OCI-LY3 (cell line): ENCODE results near the gene BAIAP3.

ENCODE experiments used
- EZH2phosphoT487 ChIP-seq: fragments of 200-600 bp; shearing (Covaris generic); IDR thresholded peaks from 2 replicates; pipeline ENCODE4 v1.6.1; 2018; ENCODE audit warnings: antibody characterized with exemption, mixed run types, low read depth
- TF ChIP-seq, protein P1 (sequence below): fragments of 200-600, 300-600 bp; sonication (generic); IDR thresholded peaks from 2 replicates; pipeline ENCODE4 v1.5.1; 2014; ENCODE audit warnings: antibody characterized with exemption, low read length, low read depth

DNA sequence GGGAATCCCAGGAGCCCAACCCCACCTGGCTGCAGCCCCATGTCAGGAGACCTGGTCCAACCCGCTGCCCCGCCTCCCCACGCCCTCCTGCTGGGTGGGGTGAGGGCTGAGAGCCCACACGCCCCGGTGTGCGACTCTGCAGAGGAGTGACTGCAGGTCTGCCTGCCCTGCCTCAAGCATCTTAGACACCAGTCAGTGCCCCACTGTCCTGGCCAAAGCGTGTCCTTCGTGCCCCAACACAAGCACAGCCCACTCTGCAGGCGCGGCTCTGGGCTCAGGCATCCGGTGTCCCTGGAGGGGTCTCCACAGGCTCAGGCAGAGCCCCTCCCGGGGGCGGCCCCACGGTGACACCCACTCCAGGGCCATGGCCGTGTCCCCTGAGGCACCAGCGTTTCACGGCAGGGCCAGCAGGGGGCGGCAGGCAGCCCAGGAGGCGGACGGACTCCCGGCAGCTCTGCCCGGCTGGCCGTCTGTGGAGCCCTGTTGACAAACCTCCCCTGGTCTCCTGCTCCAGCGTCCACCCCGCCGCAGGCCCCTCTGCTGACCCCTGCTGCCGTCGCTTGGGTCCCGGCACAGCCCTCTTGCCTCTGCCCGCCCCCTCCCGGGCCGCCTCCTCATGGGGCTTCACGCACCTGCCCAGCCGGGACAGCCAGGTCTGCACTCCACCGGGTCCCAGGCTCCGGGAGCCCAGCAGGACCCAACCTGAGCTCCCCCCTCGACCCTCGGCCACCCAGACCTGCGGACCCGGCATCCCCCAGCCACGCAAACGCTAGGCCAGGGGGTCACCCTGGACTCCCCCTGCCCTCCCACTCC lies 32.6 kb upstream of the BAIAP3 start:
- TF ChIP-seq EZH2phosphoT487 = no peak
- TF ChIP-seq, protein P1, sequence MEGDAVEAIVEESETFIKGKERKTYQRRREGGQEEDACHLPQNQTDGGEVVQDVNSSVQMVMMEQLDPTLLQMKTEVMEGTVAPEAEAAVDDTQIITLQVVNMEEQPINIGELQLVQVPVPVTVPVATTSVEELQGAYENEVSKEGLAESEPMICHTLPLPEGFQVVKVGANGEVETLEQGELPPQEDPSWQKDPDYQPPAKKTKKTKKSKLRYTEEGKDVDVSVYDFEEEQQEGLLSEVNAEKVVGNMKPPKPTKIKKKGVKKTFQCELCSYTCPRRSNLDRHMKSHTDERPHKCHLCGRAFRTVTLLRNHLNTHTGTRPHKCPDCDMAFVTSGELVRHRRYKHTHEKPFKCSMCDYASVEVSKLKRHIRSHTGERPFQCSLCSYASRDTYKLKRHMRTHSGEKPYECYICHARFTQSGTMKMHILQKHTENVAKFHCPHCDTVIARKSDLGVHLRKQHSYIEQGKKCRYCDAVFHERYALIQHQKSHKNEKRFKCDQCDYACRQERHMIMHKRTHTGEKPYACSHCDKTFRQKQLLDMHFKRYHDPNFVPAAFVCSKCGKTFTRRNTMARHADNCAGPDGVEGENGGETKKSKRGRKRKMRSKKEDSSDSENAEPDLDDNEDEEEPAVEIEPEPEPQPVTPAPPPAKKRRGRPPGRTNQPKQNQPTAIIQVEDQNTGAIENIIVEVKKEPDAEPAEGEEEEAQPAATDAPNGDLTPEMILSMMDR = peak; percentile 64
